ENCODE measurements around the gene AKAP10. TPM values are rescaled to one million over a fixed set of nuclear protein-coding genes. Genes with fewer than 3 reads are reported as not detected.

Gene AKAP10
- total RNA-seq, 1 donor from 2014 or later: 29.8 TPM

DNA sequence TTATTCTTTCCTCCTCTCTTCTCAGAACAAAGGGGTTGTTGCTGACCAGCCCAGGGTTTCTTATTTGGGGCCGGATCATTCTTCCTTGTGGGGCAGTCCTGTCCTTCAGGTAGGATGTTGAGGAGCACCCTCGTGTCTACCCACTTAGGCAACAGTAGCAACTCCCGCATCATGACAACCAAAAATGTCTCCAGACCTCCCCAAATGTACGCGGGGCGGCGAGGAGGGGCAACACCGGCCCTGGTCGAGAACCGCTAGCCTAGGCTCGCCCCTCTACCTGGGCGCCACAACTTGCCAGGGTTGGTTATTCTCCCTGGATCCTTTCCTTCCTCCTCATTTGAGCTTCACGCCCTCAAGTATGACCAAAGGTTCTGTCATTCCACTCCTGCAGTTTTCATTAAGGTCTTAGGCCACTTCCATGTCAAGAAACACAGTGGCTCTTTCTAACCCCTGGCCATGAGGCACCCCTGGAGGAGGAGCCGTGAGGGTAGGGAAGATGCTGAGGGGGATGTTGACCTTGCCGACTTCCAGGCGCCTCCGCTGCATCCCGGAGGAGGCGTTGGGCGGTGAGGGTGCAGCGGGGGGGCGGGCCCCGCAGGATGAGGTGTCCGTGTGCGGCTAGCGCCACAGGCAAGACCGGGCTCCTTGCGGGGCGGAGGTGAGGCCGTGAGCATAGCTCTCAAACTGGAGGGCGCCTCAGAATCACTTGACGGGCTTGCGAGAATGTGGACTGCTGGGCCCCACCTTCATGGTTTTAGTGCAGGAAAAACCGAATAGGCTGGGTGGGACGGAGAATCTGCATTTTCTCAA, 30.8 kb upstream of the AKAP10 start:
- Mint-ChIP-seq H3K4me3 (ENCODE audit: unreplicated experiment) (peak overlapping the region; percentile 94), H3K9me3 (ENCODE audit: unreplicated experiment) (no peaks in the 10 kb centered on the region), H3K27ac (ENCODE audit: unreplicated experiment) (peak overlapping the region; percentile 74), H3K36me3 (ENCODE audit: unreplicated experiment) (no peaks in the 10 kb centered on the region), H3K27me3 (ENCODE audit: unreplicated experiment) (peaks cover 4% of the 10 kb centered on the region), H3K4me1 (ENCODE audit: low read depth, unreplicated experiment) (no peaks in the 10 kb centered on the region)
- peak; percentile 37 for DNase-seq
- TF ChIP-seq, protein P1, sequence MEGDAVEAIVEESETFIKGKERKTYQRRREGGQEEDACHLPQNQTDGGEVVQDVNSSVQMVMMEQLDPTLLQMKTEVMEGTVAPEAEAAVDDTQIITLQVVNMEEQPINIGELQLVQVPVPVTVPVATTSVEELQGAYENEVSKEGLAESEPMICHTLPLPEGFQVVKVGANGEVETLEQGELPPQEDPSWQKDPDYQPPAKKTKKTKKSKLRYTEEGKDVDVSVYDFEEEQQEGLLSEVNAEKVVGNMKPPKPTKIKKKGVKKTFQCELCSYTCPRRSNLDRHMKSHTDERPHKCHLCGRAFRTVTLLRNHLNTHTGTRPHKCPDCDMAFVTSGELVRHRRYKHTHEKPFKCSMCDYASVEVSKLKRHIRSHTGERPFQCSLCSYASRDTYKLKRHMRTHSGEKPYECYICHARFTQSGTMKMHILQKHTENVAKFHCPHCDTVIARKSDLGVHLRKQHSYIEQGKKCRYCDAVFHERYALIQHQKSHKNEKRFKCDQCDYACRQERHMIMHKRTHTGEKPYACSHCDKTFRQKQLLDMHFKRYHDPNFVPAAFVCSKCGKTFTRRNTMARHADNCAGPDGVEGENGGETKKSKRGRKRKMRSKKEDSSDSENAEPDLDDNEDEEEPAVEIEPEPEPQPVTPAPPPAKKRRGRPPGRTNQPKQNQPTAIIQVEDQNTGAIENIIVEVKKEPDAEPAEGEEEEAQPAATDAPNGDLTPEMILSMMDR (IDR thresholded peaks at IDR 0.05; ENCODE audit: partially characterized antibody, unreplicated experiment): no peak

DNA sequence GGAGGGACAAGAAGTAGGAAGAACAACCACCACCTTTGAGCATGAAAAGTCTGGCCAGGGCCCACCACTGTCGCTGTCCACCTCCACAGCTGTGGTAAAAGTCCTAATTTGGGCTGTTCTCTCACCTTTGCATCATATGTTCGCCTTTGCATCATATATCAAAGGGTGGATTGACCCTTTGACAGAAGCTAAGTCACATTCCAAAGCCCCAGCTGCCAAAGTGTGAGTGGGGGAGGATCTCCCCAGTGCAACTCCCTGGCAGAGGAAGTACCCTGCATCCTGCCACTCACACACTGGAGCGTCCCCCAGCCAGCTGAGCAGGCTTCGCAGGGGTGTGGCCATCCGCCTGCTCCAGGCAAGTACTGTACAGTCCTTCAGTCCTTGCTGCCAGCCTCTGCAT, 18.9 kb upstream of the AKAP10 start:
- Mint-ChIP-seq H3K4me3 (ENCODE audit: unreplicated experiment) (no peak overlapping the region), H3K27me3 (ENCODE audit: unreplicated experiment) (peaks cover 2% of the 10 kb centered on the region), H3K36me3 (ENCODE audit: unreplicated experiment) (no peaks in the 10 kb centered on the region), H3K27ac (ENCODE audit: unreplicated experiment) (no peak overlapping the region), H3K9me3 (ENCODE audit: unreplicated experiment) (peaks cover 2% of the 10 kb centered on the region), H3K4me1 (ENCODE audit: low read depth, unreplicated experiment) (no peaks in the 10 kb centered on the region)
- TF ChIP-seq, protein P1 (IDR thresholded peaks at IDR 0.05; ENCODE audit: partially characterized antibody, unreplicated experiment): no peak
- peak; percentile 15 for DNase-seq

DNA sequence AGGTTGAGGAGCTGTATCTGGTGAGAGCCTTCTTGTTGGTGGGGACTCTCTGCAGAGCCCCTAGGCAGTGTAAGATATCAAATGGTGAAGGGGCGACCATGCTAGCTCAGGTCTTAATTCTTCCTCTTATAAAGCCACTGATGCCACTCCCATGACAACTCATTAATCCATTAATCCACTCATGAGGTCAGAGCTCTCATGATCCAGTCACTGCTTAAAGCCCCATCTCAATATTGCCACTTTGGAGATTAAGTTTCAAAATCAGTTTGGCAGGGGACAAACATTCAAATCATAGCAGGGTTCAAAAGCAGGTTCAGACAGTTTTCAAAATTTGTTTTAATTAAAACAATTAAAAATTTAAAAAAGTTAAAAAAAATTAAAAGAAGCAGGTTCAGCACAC, 18.5 kb upstream of the AKAP10 start:
- peaks cover 2% of the 10 kb centered on the region for H3K27me3 Mint-ChIP-seq (ENCODE audit: unreplicated experiment)
- no peak for DNase-seq
- TF ChIP-seq, protein P1 (IDR thresholded peaks at IDR 0.05; ENCODE audit: partially characterized antibody, unreplicated experiment): no peak
- no peak overlapping the region for H3K4me3 Mint-ChIP-seq (ENCODE audit: unreplicated experiment)
- no peaks in the 10 kb centered on the region for H3K4me1 Mint-ChIP-seq (ENCODE audit: low read depth, unreplicated experiment)
- peaks cover 2% of the 10 kb centered on the region for H3K9me3 Mint-ChIP-seq (ENCODE audit: unreplicated experiment)
- no peak overlapping the region for H3K27ac Mint-ChIP-seq (ENCODE audit: unreplicated experiment)
- H3K36me3 Mint-ChIP-seq (ENCODE audit: unreplicated experiment): no peaks in the 10 kb centered on the region

DNA sequence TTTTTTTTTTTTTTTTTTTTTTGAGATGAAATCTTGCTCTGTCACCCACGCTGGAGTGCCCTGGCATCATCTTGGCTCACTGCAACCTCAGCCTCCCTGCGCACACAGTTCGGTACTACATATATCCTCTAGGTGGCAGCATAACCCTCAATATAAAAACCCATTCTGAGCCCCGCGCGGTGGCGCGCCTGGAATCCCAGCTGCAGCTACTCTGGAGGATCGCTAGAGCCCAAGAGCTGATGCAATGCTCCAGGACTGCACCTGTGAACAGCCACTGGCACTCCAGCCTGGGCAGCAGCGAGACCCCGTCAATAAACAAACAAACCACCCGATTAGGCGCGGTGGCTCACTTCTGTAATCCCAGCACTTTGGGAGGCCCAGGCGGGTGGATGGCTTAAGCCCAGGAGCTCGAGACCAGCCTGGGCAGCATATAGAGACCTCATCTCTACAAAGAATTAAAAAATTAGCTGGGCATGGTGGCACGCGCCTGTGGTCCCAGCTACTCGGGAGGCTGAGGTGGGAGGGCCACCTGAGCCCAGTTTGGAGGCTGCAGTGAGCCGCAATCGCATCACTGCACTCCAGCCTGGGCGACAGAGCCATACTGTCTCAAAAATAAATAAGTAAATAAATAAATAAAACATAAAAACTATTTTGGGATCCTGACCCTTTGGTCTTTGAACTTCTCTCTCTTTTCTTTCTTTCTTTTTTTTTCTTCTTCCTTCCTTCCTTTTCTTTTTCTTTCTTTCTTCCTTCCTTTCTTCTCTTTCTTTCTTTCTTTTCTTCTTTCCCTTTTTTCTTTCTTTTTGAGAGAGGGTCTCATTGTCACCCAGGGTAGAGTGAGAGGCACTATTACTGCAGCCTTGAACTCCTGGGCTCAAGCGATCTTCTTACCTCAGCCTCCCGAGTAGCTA, 15.4 kb upstream of the AKAP10 start:
- DNase-seq: peak; percentile 84
- Mint-ChIP-seq H3K27ac (ENCODE audit: unreplicated experiment) (no peak overlapping the region), H3K27me3 (ENCODE audit: unreplicated experiment) (peaks cover 2% of the 10 kb centered on the region), H3K36me3 (ENCODE audit: unreplicated experiment) (no peaks in the 10 kb centered on the region), H3K4me3 (ENCODE audit: unreplicated experiment) (peak overlapping the region; percentile 55), H3K9me3 (ENCODE audit: unreplicated experiment) (peaks cover 2% of the 10 kb centered on the region), H3K4me1 (ENCODE audit: low read depth, unreplicated experiment) (no peaks in the 10 kb centered on the region)
- TF ChIP-seq, protein P1 (IDR thresholded peaks at IDR 0.05; ENCODE audit: partially characterized antibody, unreplicated experiment): peak; percentile 86

Measured in glutamatergic neuron (in vitro differentiated cells).